GM12892 (cell line): Measurements from ENCODE around the gene UBE2O.

ENCODE experiments used
- POLR2A ChIP-seq: IDR thresholded peaks from 2 replicates; pipeline ENCODE4 v1.6.1; 2011; ENCODE audit warnings: low read depth, low read length, control low read depth
- POLR2AphosphoS5 ChIP-seq: IDR thresholded peaks from 2 replicates; pipeline ENCODE4 v1.6.1; 2011; ENCODE audit warnings: low read depth, low read length, control low read depth
- TAF1 ChIP-seq: IDR thresholded peaks from 2 replicates; pipeline ENCODE4 v1.6.1; 2011; ENCODE audit warnings: low read depth, mild to moderate bottlenecking, control low read depth, low read length, borderline replicate concordance

DNA sequence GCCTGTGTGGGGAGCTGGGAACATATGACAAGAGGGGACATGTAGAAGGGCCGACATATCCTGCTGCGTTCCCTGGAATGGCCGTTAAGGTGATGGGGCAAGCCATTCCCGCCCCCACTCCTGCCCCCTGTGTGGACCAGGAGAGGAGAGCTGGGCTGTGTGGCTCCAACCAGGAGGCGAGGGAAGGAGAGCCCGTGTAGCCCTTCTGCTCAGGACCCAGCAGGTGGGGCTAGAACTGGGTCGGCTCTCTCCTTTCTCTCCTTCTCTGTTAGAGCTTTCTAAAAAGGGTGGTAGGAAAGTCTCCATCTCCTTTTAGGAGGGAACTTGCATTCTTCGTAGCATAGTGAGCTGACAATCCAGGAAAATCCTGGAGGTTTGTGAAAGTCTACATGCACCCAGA lies 55.8 kb downstream of the UBE2O start:
- TF ChIP-seq POLR2AphosphoS5 (no peak), TAF1 (no peak), POLR2A (no peak)
